Measurements from ENCODE around the gene POU2F1.

- TF ChIP-seq CTCF (IDR thresholded peaks at IDR 0.05) (no peak), POLR2A (IDR thresholded peaks at IDR 0.05) (no peak)
Measured at GRCh38 chr1:167210966-167211674, 9.6 kb upstream of the POU2F1 start.

All from thyroid gland (tissue), 4 donors.